PC-3 (cell line): ENCODE results near the gene PLAAT4. TPM values are rescaled to one million over a fixed set of nuclear protein-coding genes. Genes with fewer than 3 reads are reported as not detected.
"Not testable (repeated sequence)": the region's sequence is repeated elsewhere in the genome, so short reads cannot be mapped to it uniquely, and the experiment has no call there.

ENCODE experiments used
- ATAC-seq: fragments of 200-7000 bp; cut with Tn5 transposase; 2 replicates; pipeline ENCODE4 v1.9.1; 2020; ENCODE audit warnings: mild to moderate bottlenecking, moderate library complexity
- BruUV-seq: library from RNA; stranded (reverse); fragments of 400-500 nt; replicated peaks from 2 replicates; lab custom pipeline; 2021; lab: Mats Ljungman, UMichigan
- CTCF ChIA-PET: fragments of 300-600 bp; sonication (Branson Sonifier 250); formaldehyde crosslinking; loops from one replicate; lab custom pipeline; 2022; ENCODE audit warnings: antibody characterized with exemption; lab: Charles Lee
- POLR2A ChIA-PET: fragments of 300-600 bp; sonication (Branson Sonifier 250); formaldehyde crosslinking; loops from one replicate; lab custom pipeline; 2022; ENCODE audit warnings: antibody characterized with exemption; ENCODE audit not compliant: unreplicated experiment; lab: Charles Lee
- DNase-seq: peaks from one replicate; pipeline ENCODE4 v3.0.0-alpha.2; 2015
- H2AFZ ChIP-seq: fragments of 300-600 bp; sonication (generic); 2 replicates; pipeline ENCODE4 v1.6.0; 2016; ENCODE audit warnings: antibody characterized with exemption, low read length
- H3F3A ChIP-seq: fragments of 300-600 bp; sonication (generic); one replicate; pipeline ENCODE4 v1.6.0; 2017; ENCODE audit warnings: antibody characterized with exemption, low read length, control low read depth, mild to moderate bottlenecking; ENCODE audit not compliant: unreplicated experiment
- H3K27ac ChIP-seq: fragments of 300-600 bp; sonication (generic); 2 replicates; pipeline ENCODE4 v1.5.1; 2016; ENCODE audit warnings: mild to moderate bottlenecking, low read length
- H3K27me3 ChIP-seq: fragments of 300-600 bp; sonication (generic); 2 replicates; pipeline ENCODE4 v1.6.1; 2016; ENCODE audit warnings: low read length, mixed read lengths
- H3K36me3 ChIP-seq: fragments of 300-600 bp; sonication (generic); 2 replicates; pipeline ENCODE4 v1.6.1; 2016; ENCODE audit warnings: low read depth, mixed run types, low read length, mixed read lengths
- H3K4me1 ChIP-seq: fragments of 300-600 bp; sonication (generic); 2 replicates; pipeline ENCODE4 v1.5.1; 2016; ENCODE audit warnings: low read length; ENCODE audit not compliant: insufficient read depth
- H3K4me2 ChIP-seq: fragments of 300-600 bp; sonication (generic); 2 replicates; pipeline ENCODE4 v1.6.0; 2016; ENCODE audit warnings: low read length
- H3K4me3 ChIP-seq: fragments of 300-600 bp; sonication (generic); 2 replicates; pipeline ENCODE4 v1.5.1; 2016; ENCODE audit warnings: mild to moderate bottlenecking, low read length, mixed read lengths
- H3K79me2 ChIP-seq: fragments of 300-600 bp; sonication (generic); 2 replicates; pipeline ENCODE4 v1.6.1; 2017; ENCODE audit warnings: low read length, mixed read lengths
- H3K9ac ChIP-seq: fragments of 300-600 bp; sonication (generic); 2 replicates; pipeline ENCODE4 v1.6.0; 2016; ENCODE audit warnings: mild to moderate bottlenecking, low read length
- H3K9me2 ChIP-seq: fragments of 300-600 bp; sonication (generic); replicated peaks from 2 replicates; pipeline ENCODE4 v1.6.1; 2016; ENCODE audit warnings: mixed run types, low read length, mixed read lengths
- H3K9me3 ChIP-seq: fragments of 300-600 bp; sonication (generic); 2 replicates; pipeline ENCODE4 v1.6.1; 2016; ENCODE audit warnings: low read length, mixed read lengths
- H4K20me1 ChIP-seq: fragments of 300-600 bp; sonication (generic); 2 replicates; pipeline ENCODE4 v1.6.1; 2016; ENCODE audit warnings: low read length, mixed read lengths
- CTCF ChIP-seq: fragments of 300-600 bp; sonication (generic); conservative IDR thresholded peaks from 2 replicates; pipeline ENCODE4 v1.5.1; 2017; ENCODE audit warnings: antibody characterized with exemption, low read depth, mild to moderate bottlenecking, low read length
- EZH2 ChIP-seq: fragments of 300-600 bp; sonication (generic); IDR thresholded peaks from one replicate; pipeline ENCODE4 v1.6.1; 2017; ENCODE audit warnings: antibody characterized with exemption, mild to moderate bottlenecking, low read length; ENCODE audit not compliant: unreplicated experiment
- EZH2phosphoT487 ChIP-seq: fragments of 300-600 bp; sonication (generic); IDR thresholded peaks from 2 replicates; pipeline ENCODE4 v1.6.1; 2018; ENCODE audit warnings: mild to moderate bottlenecking, antibody characterized with exemption, low read length, borderline replicate concordance
- intact Hi-C: fragments of 100-400 bp; cut with micrococcal nuclease; formaldehyde crosslinking; loops from 2 replicates; pipeline ENCODE4 v1.9.0; 2023
- total RNA-seq: library from RNA; depleted of rRNA; stranded (reverse); fragments of >200 nt; gene quantifications from 2 replicates; pipeline ENCODE4 v1.2.3, GENCODE V29; 2014

The PLAAT4 gene
- total RNA-seq, 1 experiment from 2014 or later, result 5.4 TPM

- Histone ChIP-seq H2AFZ (no peak overlapping the region), H3F3A (no peaks in the 10 kb centered on the region), H3K9me2 (no peaks in the 10 kb centered on the region), H3K27me3 (no peaks in the 10 kb centered on the region), H4K20me1 (no peaks in the 10 kb centered on the region), H3K27ac (no peak overlapping the region), H3K9ac (no peak overlapping the region), H3K4me1 (peaks cover 27% of the 10 kb centered on the region), H3K4me3 (no peak overlapping the region), H3K4me2 (no peak overlapping the region), H3K9me3 (no peaks in the 10 kb centered on the region), H3K79me2 (no peaks in the 10 kb centered on the region), H3K36me3 (no peaks in the 10 kb centered on the region)
- BruUV-seq, result no TSS peak
- DNase-seq, result no peak
- intact Hi-C loops, result no loop called here
- TF ChIP-seq EZH2phosphoT487, result no peak
- TF ChIP-seq CTCF, result no peak
- TF ChIP-seq EZH2, result no peak
- no peak for ATAC-seq
- CTCF ChIA-PET, result no interaction called here
- POLR2A ChIA-PET, result no interaction called here
These were observed 8.9 kb upstream of the PLAAT4 start for GRCh38 chr11:63527667-63528066.

- ATAC-seq, POLR2A ChIA-PET, BruUV-seq, DNase-seq, H3K9me2 ChIP-seq, H3F3A ChIP-seq, H3K4me2 ChIP-seq, H3K27me3 ChIP-seq, H3K27ac ChIP-seq, H3K9me3 ChIP-seq, CTCF ChIA-PET, H3K4me3 ChIP-seq, H3K36me3 ChIP-seq, H4K20me1 ChIP-seq, H3K79me2 ChIP-seq, intact Hi-C loops, H2AFZ ChIP-seq, H3K9ac ChIP-seq: not testable (repeated sequence)
- peaks cover 27% of the 10 kb centered on the region for H3K4me1 ChIP-seq
These were observed 8.5 kb upstream of the PLAAT4 start for GRCh38 chr11:63528156-63528555.

- H3K9ac ChIP-seq, CTCF ChIA-PET, H3K27me3 ChIP-seq, intact Hi-C loops, ATAC-seq, H3K79me2 ChIP-seq, H3K9me2 ChIP-seq, H3K27ac ChIP-seq, H2AFZ ChIP-seq, H3F3A ChIP-seq, H3K9me3 ChIP-seq, H3K36me3 ChIP-seq, H3K4me2 ChIP-seq, BruUV-seq, DNase-seq, H4K20me1 ChIP-seq, H3K4me3 ChIP-seq: not testable (repeated sequence)
- POLR2A ChIA-PET, result interaction anchor here (0.6 kb wide), 1 partner anchor 1160 kb away, joined by 4 read pairs; no protein-coding TSS in a partner anchor
- peaks cover 24% of the 10 kb centered on the region for H3K4me1 ChIP-seq
These were observed 7.8 kb upstream of the PLAAT4 start for GRCh38 chr11:63528729-63529278.

GRCh38 chr11:63529373-63529772, 7.2 kb upstream of the PLAAT4 start:
- H3K4me3 ChIP-seq, H3K9ac ChIP-seq, H3F3A ChIP-seq, H3K36me3 ChIP-seq, H2AFZ ChIP-seq, DNase-seq, H3K9me3 ChIP-seq, BruUV-seq, H4K20me1 ChIP-seq, H3K27me3 ChIP-seq, H3K79me2 ChIP-seq, H3K27ac ChIP-seq, H3K4me2 ChIP-seq, intact Hi-C loops, POLR2A ChIA-PET, H3K9me2 ChIP-seq, ATAC-seq, CTCF ChIA-PET: not testable (repeated sequence)
- peaks cover 24% of the 10 kb centered on the region for H3K4me1 ChIP-seq
